Mucosa of stomach (tissue), 1 donor: ENCODE data around the gene PM20D2.

Experiments used
- H3K27me3 ChIP-seq: one replicate; pipeline ENCODE4 v1.7.0; 2013; ENCODE audit warnings: mild to moderate bottlenecking, low read length; ENCODE audit not compliant: control insufficient read depth, insufficient read depth
- H3K36me3 ChIP-seq: one replicate; pipeline ENCODE4 v1.7.0; 2013; ENCODE audit warnings: low read length; ENCODE audit not compliant: control insufficient read depth, insufficient read depth
- H3K4me1 ChIP-seq: one replicate; pipeline ENCODE4 v1.7.0; 2013; ENCODE audit warnings: mild to moderate bottlenecking, low read length; ENCODE audit not compliant: control insufficient read depth, insufficient read depth
- H3K4me3 ChIP-seq: one replicate; pipeline ENCODE4 v1.7.0; 2013; ENCODE audit warnings: low read length
- H3K9ac ChIP-seq: one replicate; pipeline ENCODE4 v1.7.0; 2013; ENCODE audit warnings: mild to moderate bottlenecking, low read length, moderate library complexity
- H3K9me3 ChIP-seq: one replicate; pipeline ENCODE4 v1.7.0; 2013; ENCODE audit warnings: mild to moderate bottlenecking, low read length, moderate library complexity; ENCODE audit not compliant: control insufficient read depth
- donor health status: Pancreatic carcinoma.

PM20D2 gene

DNA sequence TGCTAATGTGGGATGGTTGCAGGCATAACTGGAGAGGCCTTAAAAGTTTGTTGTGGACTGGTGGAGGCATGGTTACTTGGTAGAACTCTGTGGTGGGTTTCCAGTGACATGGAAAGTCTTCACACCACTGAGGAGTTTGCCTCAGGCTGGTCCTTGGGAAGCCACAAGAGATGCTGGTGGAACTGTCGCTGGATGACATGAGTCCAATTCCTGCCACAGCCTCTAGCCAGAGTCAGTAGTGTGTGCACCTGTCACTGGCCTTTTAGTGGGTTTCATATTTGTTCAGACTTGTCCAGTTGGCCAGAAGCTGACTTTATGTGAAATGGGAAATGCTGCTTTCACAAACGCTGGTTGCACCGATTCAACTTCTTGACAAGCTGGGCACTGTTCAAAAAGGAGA, 14.3 kb upstream of the PM20D2 start:
- no peaks in the 10 kb centered on the region for H3K36me3 ChIP-seq
- H3K9ac ChIP-seq = no peak overlapping the region
- H3K27me3 ChIP-seq = no peaks in the 10 kb centered on the region
- H3K9me3 ChIP-seq = no peaks in the 10 kb centered on the region
- no peaks in the 10 kb centered on the region for H3K4me1 ChIP-seq
- no peak overlapping the region for H3K4me3 ChIP-seq

DNA sequence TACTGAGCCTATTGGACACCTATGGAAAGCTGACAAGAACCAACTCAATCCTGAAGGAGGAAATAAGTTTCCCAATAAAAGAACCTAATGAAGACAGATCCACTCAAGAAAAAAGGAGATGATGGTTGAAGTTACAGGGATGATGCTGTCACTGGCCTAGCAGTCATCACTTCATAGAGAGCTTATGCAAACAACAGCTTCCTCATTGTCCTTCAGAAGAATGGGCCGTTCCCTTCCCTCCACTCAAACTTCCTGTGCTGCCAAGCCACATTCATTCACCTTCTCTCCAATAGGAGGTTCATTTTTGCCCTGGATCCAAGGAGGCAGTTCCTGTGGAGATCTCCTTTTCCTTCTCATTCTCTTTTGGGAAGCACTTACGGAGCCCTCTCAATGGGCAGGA, 13.8 kb upstream of the PM20D2 start:
- Histone ChIP-seq H3K9me3 (no peaks in the 10 kb centered on the region), H3K27me3 (no peaks in the 10 kb centered on the region), H3K9ac (no peak overlapping the region), H3K36me3 (no peaks in the 10 kb centered on the region), H3K4me3 (no peak overlapping the region), H3K4me1 (no peaks in the 10 kb centered on the region)

DNA sequence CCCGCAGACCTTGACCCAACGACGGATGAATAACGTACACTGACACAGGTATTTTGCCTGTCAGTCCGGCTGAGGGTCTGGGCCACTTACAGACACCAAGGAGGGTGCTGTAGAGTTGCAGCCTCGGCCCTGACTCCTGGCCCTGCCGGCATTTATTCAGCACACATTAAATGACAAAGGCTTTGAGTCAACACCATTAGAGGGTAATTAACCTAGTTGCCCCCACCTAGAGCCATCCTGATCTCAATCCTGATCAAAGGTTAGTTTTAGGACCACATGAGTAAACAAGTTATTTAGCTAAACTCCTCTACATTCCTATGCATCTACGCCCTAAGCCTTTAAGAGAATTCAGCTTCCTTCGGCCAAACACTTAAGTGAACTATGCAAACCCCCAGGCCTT, 11.9 kb upstream of the PM20D2 start:
- peaks cover 1% of the 10 kb centered on the region for H3K4me1 ChIP-seq
- H3K36me3 ChIP-seq = no peaks in the 10 kb centered on the region
- no peak overlapping the region for H3K4me3 ChIP-seq
- no peaks in the 10 kb centered on the region for H3K9me3 ChIP-seq
- no peaks in the 10 kb centered on the region for H3K27me3 ChIP-seq
- no peak overlapping the region for H3K9ac ChIP-seq

DNA sequence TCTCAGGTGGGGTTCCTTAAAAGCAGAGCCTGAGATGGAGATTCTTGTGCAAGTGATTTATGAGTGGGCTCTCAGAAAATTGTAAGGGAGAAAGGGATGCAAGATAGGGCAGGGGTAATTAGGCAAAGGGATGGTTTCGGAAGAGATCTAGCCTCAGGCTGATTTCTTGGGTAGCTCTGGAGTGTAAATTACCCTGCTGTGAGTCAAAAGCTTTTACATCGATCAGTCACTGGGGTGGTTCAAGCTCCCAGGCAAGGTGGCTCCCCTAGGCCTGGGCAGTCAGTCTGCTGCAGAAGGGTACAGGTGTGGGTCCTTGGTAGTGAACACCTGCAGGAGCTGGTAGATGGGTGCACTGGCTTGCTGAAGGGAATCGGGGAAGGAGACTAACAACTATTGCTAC, 11.1 kb upstream of the PM20D2 start:
- Histone ChIP-seq H3K4me1 (peaks cover 9% of the 10 kb centered on the region), H3K36me3 (no peaks in the 10 kb centered on the region), H3K4me3 (no peak overlapping the region), H3K27me3 (no peaks in the 10 kb centered on the region), H3K9ac (no peak overlapping the region), H3K9me3 (no peaks in the 10 kb centered on the region)

DNA sequence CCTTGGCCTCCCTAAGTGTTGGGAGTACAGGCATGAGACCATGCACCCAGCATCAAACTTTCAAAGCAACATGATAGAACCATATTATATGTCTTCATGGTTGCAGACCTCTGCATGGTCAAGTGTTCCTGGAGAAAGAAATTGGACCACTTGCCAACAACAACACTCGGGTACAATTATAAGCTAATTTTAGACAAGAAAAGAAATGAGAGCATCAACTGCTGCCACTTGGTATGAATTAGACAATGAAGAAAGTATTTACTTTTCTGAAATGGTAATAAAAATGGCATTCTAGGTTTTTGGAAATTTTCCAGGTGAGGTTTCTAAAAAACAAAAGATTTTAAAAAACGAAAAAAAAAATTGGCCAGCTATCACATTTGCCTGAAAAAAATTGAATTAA, 7.7 kb upstream of the PM20D2 start:
- Histone ChIP-seq H3K4me1 (peaks cover 20% of the 10 kb centered on the region), H3K9ac (no peak overlapping the region), H3K4me3 (no peak overlapping the region), H3K27me3 (no peaks in the 10 kb centered on the region), H3K36me3 (no peaks in the 10 kb centered on the region), H3K9me3 (no peaks in the 10 kb centered on the region)

DNA sequence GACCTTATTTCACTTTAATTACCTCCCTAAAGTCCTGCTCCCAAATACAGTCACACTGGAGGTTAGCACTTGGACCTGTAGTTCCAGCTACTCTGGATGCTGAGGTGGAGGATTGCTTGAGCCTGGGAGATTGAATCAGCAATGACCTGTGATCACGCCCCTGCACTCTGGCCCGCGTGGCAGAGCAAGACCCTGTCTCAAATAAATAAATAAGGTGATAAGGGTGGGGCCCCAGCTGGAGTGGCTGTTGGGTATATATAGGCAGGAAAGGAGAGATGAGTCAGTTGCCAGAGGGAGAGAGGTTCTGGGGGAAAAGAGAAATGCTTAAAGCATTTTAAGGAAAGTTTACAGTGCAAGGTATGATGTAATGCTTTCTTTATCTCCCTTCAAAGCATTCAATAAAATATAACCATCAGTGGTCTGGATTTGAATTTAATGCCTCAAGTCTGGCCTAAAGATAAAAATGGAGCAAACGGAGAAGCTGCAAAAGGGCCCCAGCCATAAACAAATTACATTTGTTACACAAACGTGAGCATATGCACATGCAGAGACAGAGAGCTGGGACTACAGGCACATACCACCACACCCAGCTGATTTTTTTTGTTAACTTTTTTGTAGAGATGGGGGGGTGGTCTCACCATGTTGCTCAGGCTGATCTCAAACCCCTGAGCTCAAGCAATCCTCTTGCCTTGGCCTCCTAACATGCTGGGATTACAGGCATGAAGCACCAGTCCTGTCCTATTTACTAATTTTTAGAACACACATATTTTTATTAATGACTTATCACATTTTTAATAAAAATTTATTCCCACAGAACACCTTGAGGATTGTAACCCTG, 6.1 kb upstream of the PM20D2 start:
- H3K27me3 ChIP-seq = no peaks in the 10 kb centered on the region
- no peaks in the 10 kb centered on the region for H3K36me3 ChIP-seq
- H3K9ac ChIP-seq = no peak overlapping the region
- peaks cover 20% of the 10 kb centered on the region for H3K4me1 ChIP-seq
- no peak overlapping the region for H3K4me3 ChIP-seq
- H3K9me3 ChIP-seq = no peaks in the 10 kb centered on the region

DNA sequence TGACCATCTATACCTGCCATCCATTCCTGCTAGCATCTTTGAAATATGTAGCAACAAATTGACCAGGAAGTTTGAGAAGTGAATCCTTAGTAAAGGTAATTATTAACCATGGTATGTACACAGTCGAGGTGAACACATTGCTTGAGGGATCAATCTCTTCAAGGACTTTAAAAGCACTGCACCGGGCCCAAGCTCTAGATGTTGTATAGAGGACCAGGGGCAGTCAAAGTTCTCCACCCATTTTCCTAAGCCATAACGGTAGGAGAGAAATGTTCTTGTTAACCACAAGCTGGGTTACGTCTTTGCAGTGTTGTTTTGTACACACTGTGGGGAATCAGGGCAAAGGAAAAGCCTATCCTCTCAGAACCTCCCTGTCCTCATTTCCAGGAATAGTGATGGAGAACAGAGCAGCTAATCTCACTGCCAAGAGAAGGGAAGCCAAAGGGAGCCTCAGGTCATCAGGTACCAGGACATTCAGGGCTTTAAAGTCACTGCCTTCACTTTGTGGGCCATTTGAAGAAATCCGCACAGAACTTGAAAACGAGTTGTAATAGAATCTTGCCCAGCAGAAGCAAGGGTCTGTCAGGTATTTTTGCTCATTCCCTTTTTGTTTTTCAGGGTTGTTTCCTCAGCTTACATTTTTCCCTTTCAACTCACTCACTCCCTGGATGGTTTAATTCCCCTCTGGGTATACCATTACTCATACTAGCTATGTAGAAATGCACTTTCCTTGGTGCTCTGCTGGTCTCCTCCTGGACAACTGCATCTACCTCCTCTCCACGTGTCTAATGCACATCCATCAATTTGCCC, 5.3 kb upstream of the PM20D2 start:
- no peak overlapping the region for H3K4me3 ChIP-seq
- no peaks in the 10 kb centered on the region for H3K9me3 ChIP-seq

DNA sequence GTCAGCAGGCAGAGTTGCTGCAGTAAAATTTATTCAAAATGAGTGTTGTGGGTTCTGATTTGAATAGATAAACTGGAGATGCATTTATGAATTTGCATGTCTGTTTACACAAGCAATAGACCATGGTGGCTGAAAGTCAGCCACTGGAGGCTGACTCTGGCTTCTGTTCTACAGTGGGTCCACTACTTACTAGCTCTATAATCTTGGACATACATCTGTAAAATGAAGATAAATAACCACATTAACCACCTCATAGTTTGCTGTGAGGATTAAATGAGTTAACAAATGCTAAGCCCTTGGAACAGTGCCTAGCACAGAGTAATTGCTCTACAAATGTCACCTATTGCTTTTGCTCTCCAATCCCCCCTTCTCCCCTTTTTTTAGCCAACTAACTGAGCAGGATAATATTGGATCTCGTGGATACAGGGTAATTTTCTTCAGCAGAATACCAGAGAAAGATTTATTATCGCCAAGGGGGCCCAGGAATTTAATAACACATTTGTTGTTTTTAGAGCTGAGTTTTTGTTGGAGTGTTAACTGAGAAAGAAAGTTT, 1.4 kb upstream of the PM20D2 start:
- Histone ChIP-seq H3K36me3 (no peaks in the 10 kb centered on the region), H3K9me3 (no peaks in the 10 kb centered on the region), H3K4me1 (peaks cover 19% of the 10 kb centered on the region), H3K27me3 (no peaks in the 10 kb centered on the region), H3K9ac (no peak overlapping the region), H3K4me3 (no peak overlapping the region)

More for the DNA sequence above, 5.3 kb upstream of the PM20D2 start:
- H3K4me1 ChIP-seq = peaks cover 20% of the 10 kb centered on the region
- no peaks in the 10 kb centered on the region for H3K27me3 ChIP-seq
- H3K36me3 ChIP-seq = no peaks in the 10 kb centered on the region
- H3K9ac ChIP-seq = no peak overlapping the region

DNA sequence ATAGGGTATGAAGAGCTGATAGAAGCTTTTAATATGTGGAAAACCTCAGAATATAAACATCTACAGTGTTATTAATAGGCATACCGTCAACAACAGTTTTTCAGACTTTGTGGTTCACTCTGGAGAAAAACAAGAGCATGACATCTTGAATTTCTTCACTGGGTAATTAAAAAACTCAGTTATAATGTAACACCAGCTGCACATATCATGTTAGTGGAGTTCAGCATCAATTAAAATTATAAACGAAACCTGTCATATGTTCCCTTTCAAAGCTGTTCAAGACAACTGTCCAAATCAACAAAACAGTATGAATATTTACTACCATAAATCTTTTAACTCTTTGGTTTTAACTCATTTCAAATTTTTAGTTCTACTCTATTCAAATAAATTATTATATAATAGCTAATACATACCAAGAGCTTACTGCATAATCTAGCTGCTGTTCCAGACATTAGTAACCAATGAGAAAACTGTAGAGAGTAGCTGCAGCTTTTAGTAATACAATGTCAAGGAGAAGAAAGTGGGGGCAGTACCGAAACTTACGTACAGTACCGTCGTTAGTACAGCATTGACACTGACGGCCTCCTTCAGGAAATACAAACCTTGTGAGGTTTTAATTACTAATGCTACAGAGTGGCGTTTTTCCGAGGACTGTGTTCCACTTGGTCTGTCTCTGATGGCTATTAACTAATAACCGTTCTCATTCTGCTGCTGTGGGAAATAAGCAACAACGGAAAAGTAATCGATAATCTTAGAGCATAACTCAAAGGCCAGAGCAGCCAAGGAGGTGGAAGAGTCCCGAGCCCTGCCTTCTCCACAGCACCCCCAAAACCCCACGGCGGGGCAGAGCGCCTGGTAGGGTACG, 532 bp upstream of the PM20D2 start:
- no peaks in the 10 kb centered on the region for H3K9me3 ChIP-seq
- no peaks in the 10 kb centered on the region for H3K36me3 ChIP-seq
- H3K27me3 ChIP-seq = no peaks in the 10 kb centered on the region
- H3K9ac ChIP-seq = peak overlapping the region; percentile 92
- H3K4me3 ChIP-seq = peak overlapping the region; percentile 34
- peaks cover 12% of the 10 kb centered on the region for H3K4me1 ChIP-seq

DNA sequence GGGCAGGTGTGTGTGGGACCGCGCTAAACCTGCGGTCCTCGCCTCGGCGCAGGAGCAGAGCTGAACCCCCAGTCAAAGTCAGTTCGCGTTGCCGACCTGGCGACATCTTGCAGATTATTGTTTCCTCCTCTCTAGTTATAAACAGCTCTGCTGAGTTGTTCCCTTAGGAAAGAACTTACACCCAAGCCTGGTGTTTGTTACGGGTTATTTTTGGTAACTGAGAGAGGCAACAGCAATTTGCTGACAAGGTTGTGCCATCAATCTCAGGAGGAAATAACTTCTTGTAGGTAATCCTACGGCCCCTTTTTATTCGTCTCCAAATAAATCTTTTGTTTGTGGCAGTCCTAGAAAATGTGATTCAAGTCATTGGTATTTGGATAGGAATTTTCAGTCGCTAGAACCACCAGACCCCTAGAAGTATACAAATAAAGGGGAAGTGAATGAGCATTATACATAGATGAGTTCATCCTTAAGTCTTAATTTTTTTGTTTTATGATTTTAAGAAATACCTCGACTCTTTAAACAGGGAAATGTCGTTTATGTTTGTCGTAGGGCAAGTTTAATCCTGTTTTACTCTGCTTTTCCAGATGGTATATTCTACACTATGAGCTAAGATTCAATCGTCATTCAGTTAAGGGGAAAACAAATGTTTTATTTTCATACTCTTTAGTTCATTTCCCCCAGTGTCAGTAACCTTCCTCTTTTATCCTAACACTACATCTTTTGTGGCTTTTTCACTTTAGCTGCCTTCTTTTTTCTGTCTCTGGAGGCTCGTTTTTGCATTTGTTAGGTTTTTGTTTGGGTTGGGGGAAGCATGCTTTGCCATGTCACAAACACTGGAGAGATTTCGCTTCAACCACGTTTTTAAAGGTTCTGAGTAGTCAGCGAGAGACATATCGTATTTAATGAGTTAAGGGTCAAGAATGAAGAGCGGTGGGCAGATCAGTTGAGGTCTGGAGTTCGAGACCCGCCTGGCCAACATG, 1.2 kb downstream of the PM20D2 start:
- Histone ChIP-seq H3K9me3 (no peaks in the 10 kb centered on the region), H3K4me1 (peaks cover 5% of the 10 kb centered on the region), H3K36me3 (no peaks in the 10 kb centered on the region), H3K27me3 (no peaks in the 10 kb centered on the region), H3K9ac (peak overlapping the region; percentile 92), H3K4me3 (peak overlapping the region; percentile 34)
